ENCODE results near the gene BACH1.
A peak's percentile ranks its signal among the peaks of the same experiment; 100 is the strongest.
"Not testable (repeated sequence)": the region's sequence is repeated elsewhere in the genome, so short reads cannot be mapped to it uniquely, and the experiment has no call there.

BACH1 gene

GRCh38 chr21:29343519-29343918 is 44.8 kb downstream of the BACH1 start:
- DNase-seq (ENCODE audit: low read depth in 3 of 3, low spot score in 1 of 3) = no peak

- DNase-seq (ENCODE audit: low read depth in 3 of 3, low spot score in 1 of 3) = no peak
These were observed 47.6 kb downstream of the BACH1 start for GRCh38 chr21:29346281-29346680.

GRCh38 chr21:29346771-29347170 is 48.0 kb downstream of the BACH1 start:
- DNase-seq (ENCODE audit: low read depth in 3 of 3, low spot score in 1 of 3) = no peak

- DNase-seq (ENCODE audit: low read depth in 3 of 3, low spot score in 1 of 3) = no peak
These were observed 48.6 kb downstream of the BACH1 start for GRCh38 chr21:29347274-29347681.

- DNase-seq (ENCODE audit: low read depth in 3 of 3, low spot score in 1 of 3) = no peak
These were observed 51.0 kb downstream of the BACH1 start for GRCh38 chr21:29349702-29350101.

- no peak for DNase-seq (ENCODE audit: low read depth in 3 of 3, low spot score in 1 of 3)
These were observed 51.6 kb downstream of the BACH1 start for GRCh38 chr21:29350246-29350779.

GRCh38 chr21:29351691-29352090 is 53.0 kb downstream of the BACH1 start:
- no peak for DNase-seq (ENCODE audit: low read depth in 3 of 3, low spot score in 1 of 3)

- not testable (repeated sequence) for DNase-seq (ENCODE audit: low read depth in 3 of 3, low spot score in 1 of 3)
These were observed 56.5 kb downstream of the BACH1 start for GRCh38 chr21:29355043-29355710.

GRCh38 chr21:29356291-29356690 is 57.6 kb downstream of the BACH1 start:
- not testable (repeated sequence) for DNase-seq (ENCODE audit: low read depth in 3 of 3, low spot score in 1 of 3)

- not testable (repeated sequence) for DNase-seq (ENCODE audit: low read depth in 3 of 3, low spot score in 1 of 3)
These were observed 58.1 kb downstream of the BACH1 start for GRCh38 chr21:29356810-29357209.

- DNase-seq (ENCODE audit: low read depth in 3 of 3, low spot score in 1 of 3) = no peak
These were observed 61.0 kb downstream of the BACH1 start for GRCh38 chr21:29359718-29360117.

GRCh38 chr21:29360799-29361765 is 62.4 kb downstream of the BACH1 start:
- DNase-seq (ENCODE audit: low read depth in 3 of 3, low spot score in 1 of 3) = no peak

- DNase-seq (ENCODE audit: low read depth in 3 of 3, low spot score in 1 of 3) = no peak
These were observed 64.0 kb downstream of the BACH1 start for GRCh38 chr21:29362758-29363157.

GRCh38 chr21:29365661-29366265 is 67.0 kb downstream of the BACH1 start:
- DNase-seq (ENCODE audit: low read depth in 3 of 3, low spot score in 1 of 3) = no peak

- DNase-seq (ENCODE audit: low read depth in 3 of 3, low spot score in 1 of 3) = no peak
These were observed 67.8 kb downstream of the BACH1 start for GRCh38 chr21:29366532-29366931.

- DNase-seq (ENCODE audit: low read depth in 3 of 3, low spot score in 1 of 3) = no peak
These were observed 68.6 kb downstream of the BACH1 start for GRCh38 chr21:29367335-29367734.

GRCh38 chr21:29368906-29369305 is 70.2 kb downstream of the BACH1 start:
- no peak for DNase-seq (ENCODE audit: low read depth in 3 of 3, low spot score in 1 of 3)

GRCh38 chr21:29371464-29371863 is 72.7 kb downstream of the BACH1 start:
- DNase-seq (ENCODE audit: low read depth in 3 of 3, low spot score in 1 of 3) = no peak

GRCh38 chr21:29372063-29372802 is 73.5 kb downstream of the BACH1 start:
- DNase-seq (ENCODE audit: low read depth in 3 of 3, low spot score in 1 of 3) = peak in 2 of 3 donors; percentile 26 to 30

GRCh38 chr21:29374481-29374880 is 75.8 kb downstream of the BACH1 start:
- no peak for DNase-seq (ENCODE audit: low read depth in 3 of 3, low spot score in 1 of 3)

- DNase-seq (ENCODE audit: low read depth in 3 of 3, low spot score in 1 of 3) = peak in 2 of 3 donors; percentile 4 to 20
These were observed 77.8 kb downstream of the BACH1 start for GRCh38 chr21:29376556-29376955.
